Upper lobe of right lung (tissue), 1 donor: ENCODE measurements around the gene NF1. TPM values are rescaled to one million over a fixed set of nuclear protein-coding genes. Genes with fewer than 3 reads are reported as not detected.

ENCODE experiments used
- ATAC-seq: fragments of 200-7000 bp; cut with Tn5 transposase; one replicate; pipeline ENCODE4 v1.9.1; 2020; ENCODE audit warnings: mild to moderate bottlenecking, moderate library complexity
- DNase-seq: peaks from one replicate; pipeline ENCODE4 v3.0.0-alpha.2; 2020
- H3K27ac ChIP-seq: fragments of 200-600 bp; one replicate; pipeline ENCODE4 v1.8.0; 2022
- H3K27me3 ChIP-seq: fragments of 200-600 bp; one replicate; pipeline ENCODE4 v1.8.0; 2022; ENCODE audit warnings: mild to moderate bottlenecking
- H3K36me3 ChIP-seq: fragments of 200-600 bp; one replicate; pipeline ENCODE4 v1.8.0; 2022
- H3K4me1 ChIP-seq: fragments of 200-600 bp; one replicate; pipeline ENCODE4 v1.8.0; 2022
- H3K4me3 ChIP-seq: fragments of 200-600 bp; one replicate; pipeline ENCODE4 v1.8.0; 2022; ENCODE audit warnings: mild to moderate bottlenecking
- H3K9me3 ChIP-seq: fragments of 200-600 bp; one replicate; pipeline ENCODE4 v1.8.0; 2022
- intact Hi-C: fragments of 100-400 bp; cut with DNase I; formaldehyde crosslinking; loops from one replicate; pipeline ENCODE4 v1.11.0; 2022
- total RNA-seq: library from RNA; stranded (reverse); fragmentation: NEBNext Ultra II Directional; extraction: Animal tissue kit (Norgen Biotek cat#: 25700); gene quantifications from one replicate; pipeline ENCODE4 v1.2.1, GENCODE V29; 2021
- TF ChIP-seq, protein P1 (sequence below): fragments of 200-600 bp; IDR thresholded peaks from one replicate; pipeline ENCODE4 v1.8.0; 2022; ENCODE audit warnings: antibody characterized with exemption
- donor health status: DM: no; HTN: yes; CAD: no; lungs with severe emphysema.

NF1 gene
- total RNA-seq, 1 donor from 2014 or later: 61.6 TPM

- Histone ChIP-seq H3K27me3 (no peaks in the 10 kb centered on the region), H3K4me1 (peaks cover 9% of the 10 kb centered on the region), H3K27ac (peak overlapping the region; percentile 93), H3K36me3 (no peaks in the 10 kb centered on the region), H3K4me3 (peak overlapping the region; percentile 86), H3K9me3 (no peaks in the 10 kb centered on the region)
- peak; percentile 81 for DNase-seq
- intact Hi-C loops: no loop called here
- TF ChIP-seq, protein P1, sequence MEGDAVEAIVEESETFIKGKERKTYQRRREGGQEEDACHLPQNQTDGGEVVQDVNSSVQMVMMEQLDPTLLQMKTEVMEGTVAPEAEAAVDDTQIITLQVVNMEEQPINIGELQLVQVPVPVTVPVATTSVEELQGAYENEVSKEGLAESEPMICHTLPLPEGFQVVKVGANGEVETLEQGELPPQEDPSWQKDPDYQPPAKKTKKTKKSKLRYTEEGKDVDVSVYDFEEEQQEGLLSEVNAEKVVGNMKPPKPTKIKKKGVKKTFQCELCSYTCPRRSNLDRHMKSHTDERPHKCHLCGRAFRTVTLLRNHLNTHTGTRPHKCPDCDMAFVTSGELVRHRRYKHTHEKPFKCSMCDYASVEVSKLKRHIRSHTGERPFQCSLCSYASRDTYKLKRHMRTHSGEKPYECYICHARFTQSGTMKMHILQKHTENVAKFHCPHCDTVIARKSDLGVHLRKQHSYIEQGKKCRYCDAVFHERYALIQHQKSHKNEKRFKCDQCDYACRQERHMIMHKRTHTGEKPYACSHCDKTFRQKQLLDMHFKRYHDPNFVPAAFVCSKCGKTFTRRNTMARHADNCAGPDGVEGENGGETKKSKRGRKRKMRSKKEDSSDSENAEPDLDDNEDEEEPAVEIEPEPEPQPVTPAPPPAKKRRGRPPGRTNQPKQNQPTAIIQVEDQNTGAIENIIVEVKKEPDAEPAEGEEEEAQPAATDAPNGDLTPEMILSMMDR: no peak
- peak; percentile 53 for ATAC-seq
Observed at GRCh38 chr17:31095236-31096105, 694 bp downstream of the NF1 start.

DNA sequence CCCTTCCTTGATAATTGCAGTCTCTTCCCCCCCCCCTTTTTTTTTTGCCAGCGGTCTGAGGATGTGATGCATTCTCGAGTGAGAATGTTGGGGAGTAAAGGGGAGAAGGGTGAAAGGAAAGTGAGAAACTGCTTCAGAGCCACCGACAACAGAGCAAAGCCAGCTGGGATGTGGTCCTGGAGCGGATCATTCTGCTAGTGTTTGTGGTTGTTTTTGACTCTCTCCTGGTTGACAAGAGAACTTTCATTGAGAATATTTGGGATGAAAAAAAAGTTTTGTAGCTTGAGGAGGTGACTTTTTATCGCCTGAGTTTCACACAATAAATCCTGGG lies 1.3 kb downstream of the NF1 start:
- Histone ChIP-seq H3K27me3 (no peaks in the 10 kb centered on the region), H3K4me1 (peaks cover 9% of the 10 kb centered on the region), H3K27ac (peak overlapping the region; percentile 93), H3K4me3 (peak overlapping the region; percentile 86), H3K36me3 (no peaks in the 10 kb centered on the region), H3K9me3 (no peaks in the 10 kb centered on the region)
- TF ChIP-seq, protein P1: no peak
- ATAC-seq: no peak
- no peak for DNase-seq
- intact Hi-C loops: no loop called here

DNA sequence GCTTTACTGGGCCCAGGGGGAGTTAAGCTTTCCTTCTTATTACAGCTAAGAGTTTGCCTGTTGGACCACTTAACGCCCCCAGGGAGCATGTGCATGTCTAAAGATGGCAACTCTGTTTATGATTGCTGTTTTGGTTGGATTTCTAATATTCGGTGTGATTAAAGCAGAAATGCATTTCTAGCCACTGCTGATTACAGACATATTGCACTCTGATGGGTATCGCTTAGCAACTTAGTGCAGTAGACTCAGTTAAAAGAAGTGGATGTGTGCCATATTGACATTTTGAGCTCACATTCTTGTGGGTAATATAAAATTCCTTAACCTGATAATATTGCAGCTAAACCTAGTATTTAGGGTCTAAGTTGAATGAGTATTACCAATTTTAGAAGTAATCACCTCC lies 4.2 kb downstream of the NF1 start:
- H3K9me3 ChIP-seq: no peaks in the 10 kb centered on the region
- intact Hi-C loops: no loop called here
- H3K36me3 ChIP-seq: no peaks in the 10 kb centered on the region
- no peaks in the 10 kb centered on the region for H3K27me3 ChIP-seq
- DNase-seq: no peak
- H3K4me1 ChIP-seq: peaks cover 9% of the 10 kb centered on the region
- TF ChIP-seq, protein P1: no peak
- no peak for ATAC-seq
- no peak overlapping the region for H3K4me3 ChIP-seq
- H3K27ac ChIP-seq: no peak overlapping the region

DNA sequence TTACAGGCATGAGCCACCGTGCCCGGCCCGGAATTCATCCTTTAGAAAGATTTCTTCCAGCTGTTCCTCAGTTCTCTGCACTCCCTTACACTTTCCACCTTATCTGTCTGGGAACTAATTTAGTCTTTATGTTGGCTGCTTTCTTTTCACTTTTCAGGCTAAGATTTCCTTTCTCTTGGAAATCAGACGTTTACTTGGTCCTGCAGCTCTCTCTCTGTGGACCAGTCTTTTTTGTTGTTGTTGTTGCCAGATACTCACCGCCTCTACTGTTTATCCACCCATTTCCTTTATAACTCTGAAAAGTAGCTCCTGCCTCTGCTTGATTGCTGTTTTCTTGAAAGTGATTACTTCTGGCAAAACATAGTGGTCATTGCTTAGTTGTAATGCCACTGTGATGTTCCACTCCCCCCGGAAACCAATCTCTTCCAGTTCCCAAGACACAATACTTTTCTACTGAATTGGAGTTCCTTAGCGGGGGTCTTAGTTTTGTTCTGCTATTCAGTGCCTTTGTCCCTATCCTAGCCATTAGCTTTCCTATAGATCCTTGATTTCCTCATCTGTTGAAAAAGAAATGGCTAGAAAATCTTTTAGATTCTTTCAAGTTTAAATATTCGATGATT lies 6.2 kb downstream of the NF1 start:
- ATAC-seq (no peak), DNase-seq (no peak)
- Histone ChIP-seq H3K27ac (no peak overlapping the region), H3K9me3 (no peaks in the 10 kb centered on the region), H3K27me3 (no peaks in the 10 kb centered on the region), H3K36me3 (no peaks in the 10 kb centered on the region), H3K4me1 (peaks cover 5% of the 10 kb centered on the region), H3K4me3 (no peak overlapping the region)
- TF ChIP-seq, protein P1: no peak
- intact Hi-C loops: no loop called here

GRCh38 chr17:31101943-31102342 lies 7.2 kb downstream of the NF1 start:
- H3K27ac ChIP-seq: no peak overlapping the region
- H3K27me3 ChIP-seq: no peaks in the 10 kb centered on the region
- ATAC-seq (no peak), DNase-seq (no peak)
- H3K4me3 ChIP-seq: no peak overlapping the region
- TF ChIP-seq, protein P1: no peak
- no peaks in the 10 kb centered on the region for H3K4me1 ChIP-seq
- H3K36me3 ChIP-seq: no peaks in the 10 kb centered on the region
- H3K9me3 ChIP-seq: no peaks in the 10 kb centered on the region
- intact Hi-C loops: no loop called here
